Lower leg skin (tissue), 3 donors: ENCODE results near the gene TFG.

Experiments
- CTCF ChIP-seq, 3 donors: fragments of 450-650 bp; IDR thresholded peaks; one replicate each; pipeline ENCODE4 v1.5.1; 2016; ENCODE audit warnings: antibody characterized with exemption in 3 of 3, mild to moderate bottlenecking in 3 of 3, moderate library complexity in 2 of 3
- POLR2A ChIP-seq, 2 donors: fragments of 450-650 bp; IDR thresholded peaks; one replicate each; pipeline ENCODE4 v1.6.1; 2016 to 2017; ENCODE audit warnings: antibody characterized with exemption in 2 of 2, mild to moderate bottlenecking in 1 of 2, moderate library complexity in 1 of 2

DNA sequence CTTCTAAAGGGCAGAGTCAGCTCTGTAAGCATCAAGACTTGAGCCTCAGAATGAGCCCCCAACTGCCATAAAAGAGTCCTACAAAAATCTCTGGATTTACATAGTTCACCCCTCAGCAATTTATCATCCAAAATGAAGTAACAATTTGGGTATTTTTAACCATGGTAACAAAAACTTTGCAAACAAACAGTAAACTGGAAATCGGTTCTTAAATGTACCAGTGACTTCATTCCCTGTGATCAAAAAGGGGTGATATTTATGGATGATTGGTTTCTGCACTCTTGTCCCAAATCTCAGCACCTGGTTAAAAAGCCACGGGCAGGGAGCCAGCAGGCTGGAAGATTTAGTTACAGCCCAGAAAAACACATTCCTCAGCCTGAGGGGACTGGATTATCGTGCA lies 73.6 kb downstream of the TFG start:
- TF ChIP-seq CTCF (IDR thresholded peaks at IDR 0.05) = no peak
- no peak for TF ChIP-seq POLR2A (IDR thresholded peaks at IDR 0.05)
